ENCODE data around the gene ROR2.

ROR2 gene

GRCh38 chr9:91606255-91606995 lies 343.6 kb downstream of the ROR2 start:
- DNase-seq: no peak

- no peak for DNase-seq
Measured at GRCh38 chr9:91604451-91605179, 345.4 kb downstream of the ROR2 start.

GRCh38 chr9:91603932-91604331 lies 346.1 kb downstream of the ROR2 start:
- no peak for DNase-seq

GRCh38 chr9:91599564-91599963 lies 350.5 kb downstream of the ROR2 start:
- DNase-seq: no peak

- DNase-seq: no peak
Measured at GRCh38 chr9:91591627-91592026, 358.4 kb downstream of the ROR2 start.

- no peak for DNase-seq
Measured at GRCh38 chr9:91589101-91589553, 360.9 kb downstream of the ROR2 start.

GRCh38 chr9:91586282-91586681 lies 363.7 kb downstream of the ROR2 start:
- no peak for DNase-seq

- DNase-seq: no peak
Measured at GRCh38 chr9:91583966-91584365, 366.1 kb downstream of the ROR2 start.

- DNase-seq: no peak
Measured at GRCh38 chr9:91583161-91583875, 366.7 kb downstream of the ROR2 start.

- DNase-seq: no peak
Measured at GRCh38 chr9:91582181-91582580, 367.8 kb downstream of the ROR2 start.

- no peak for DNase-seq
Measured at GRCh38 chr9:91580136-91580535, 369.9 kb downstream of the ROR2 start.

- DNase-seq: no peak
Measured at GRCh38 chr9:91578911-91579310, 371.1 kb downstream of the ROR2 start.

- no peak for DNase-seq
Measured at GRCh38 chr9:91577633-91578061, 372.4 kb downstream of the ROR2 start.

- DNase-seq: no peak
Measured at GRCh38 chr9:91572811-91573210, 377.2 kb downstream of the ROR2 start.

GRCh38 chr9:91572044-91572443 lies 378.0 kb downstream of the ROR2 start:
- DNase-seq: no peak

- no peak for DNase-seq
Measured at GRCh38 chr9:91571036-91571435, 379.0 kb downstream of the ROR2 start.

GRCh38 chr9:91567642-91568274 lies 382.3 kb downstream of the ROR2 start:
- DNase-seq: no peak

GRCh38 chr9:91564081-91564670 lies 385.9 kb downstream of the ROR2 start:
- no peak for DNase-seq

- DNase-seq: no peak
Measured at GRCh38 chr9:91562416-91562815, 387.6 kb downstream of the ROR2 start.

- no peak for DNase-seq
Measured at GRCh38 chr9:91560301-91560700, 389.7 kb downstream of the ROR2 start.

- DNase-seq: no peak
Measured at GRCh38 chr9:91558879-91559278, 391.1 kb downstream of the ROR2 start.

- no peak for DNase-seq
Measured at GRCh38 chr9:91558395-91558794, 391.6 kb downstream of the ROR2 start.

- DNase-seq: no peak
Measured at GRCh38 chr9:91557327-91557726, 392.7 kb downstream of the ROR2 start.
